Right renal cortex interstitium (tissue), 3 donors: ENCODE data around the gene THTPA. TPM values are rescaled to one million over a fixed set of nuclear protein-coding genes. Genes with fewer than 3 reads are reported as not detected.
"Not testable (repeated sequence)": the region's sequence is repeated elsewhere in the genome, so short reads cannot be mapped to it uniquely, and the experiment has no call there.

Experiments
- DNase-seq, 3 donors: peaks; one replicate each; pipeline ENCODE4 v3.0.0-alpha.2; 2013; ENCODE audit warnings: low read depth in 3 of 3, low spot score in 2 of 3
- polyA plus RNA-seq, 3 donors: library from polyadenylated mRNA; unstranded; fragments of 120-200 nt; gene quantifications; one replicate each; pipeline ENCODE4 v1.2.1, GENCODE V29; 2013; ENCODE audit not compliant: insufficient read length in 3 of 3

Gene THTPA
- polyA plus RNA-seq, 3 donors = 14.2 to 18.5 (median 17.4) TPM

DNA sequence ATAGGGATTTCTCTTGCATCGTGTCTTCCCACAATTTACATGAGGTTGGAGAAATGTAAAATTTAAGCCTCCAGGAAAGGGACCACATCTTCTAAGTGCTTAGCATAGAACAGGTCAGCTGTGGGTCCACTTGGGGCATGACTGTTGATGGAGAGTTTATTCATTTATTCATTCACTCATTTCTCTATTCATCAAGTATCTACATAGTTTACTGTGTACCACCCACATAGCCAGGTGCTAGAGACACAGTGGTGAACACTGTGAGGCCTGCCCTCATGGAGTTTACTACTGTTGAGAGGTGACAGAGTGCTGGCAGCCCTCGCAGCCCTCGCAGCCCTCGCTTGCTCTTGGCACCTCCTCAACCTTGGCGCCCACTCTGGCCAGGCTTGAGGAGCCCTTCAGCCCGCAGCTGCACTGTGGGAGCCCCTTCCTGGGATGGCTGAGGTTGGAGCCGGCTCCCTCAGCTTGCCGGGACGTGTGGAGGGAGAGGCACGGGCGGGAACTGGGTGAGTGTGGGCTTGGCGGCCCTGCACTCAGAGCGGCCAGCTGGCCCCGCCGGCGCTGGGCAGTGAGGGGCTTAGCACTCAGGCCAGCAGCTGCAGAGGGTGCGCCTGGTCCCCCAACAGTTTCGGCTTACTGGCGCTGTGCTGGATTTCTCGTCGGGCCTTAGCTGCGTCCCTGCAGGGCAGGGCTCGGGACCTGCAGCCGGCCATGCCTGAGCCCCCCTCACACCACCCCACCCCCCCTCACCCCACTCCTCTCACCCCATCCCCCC is 24.3 kb downstream of the THTPA start:
- DNase-seq = no peak

DNA sequence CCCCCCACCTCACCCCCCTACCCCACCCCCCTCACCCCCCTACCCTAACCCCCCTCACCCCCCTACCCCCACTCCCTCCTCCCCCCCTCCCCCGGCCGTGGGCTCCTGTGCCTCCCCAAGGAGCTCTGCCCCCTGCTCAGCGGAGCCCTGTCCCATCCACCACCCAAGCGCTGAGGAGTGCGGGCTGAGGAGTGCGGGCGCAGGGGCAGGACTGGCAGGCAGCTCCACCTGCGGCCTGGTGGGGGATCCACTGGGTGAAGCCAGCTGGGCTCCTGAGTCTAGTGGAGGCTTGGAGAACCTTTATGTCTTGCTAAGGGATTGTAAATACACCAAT is 24.8 kb downstream of the THTPA start:
- DNase-seq = no peak

DNA sequence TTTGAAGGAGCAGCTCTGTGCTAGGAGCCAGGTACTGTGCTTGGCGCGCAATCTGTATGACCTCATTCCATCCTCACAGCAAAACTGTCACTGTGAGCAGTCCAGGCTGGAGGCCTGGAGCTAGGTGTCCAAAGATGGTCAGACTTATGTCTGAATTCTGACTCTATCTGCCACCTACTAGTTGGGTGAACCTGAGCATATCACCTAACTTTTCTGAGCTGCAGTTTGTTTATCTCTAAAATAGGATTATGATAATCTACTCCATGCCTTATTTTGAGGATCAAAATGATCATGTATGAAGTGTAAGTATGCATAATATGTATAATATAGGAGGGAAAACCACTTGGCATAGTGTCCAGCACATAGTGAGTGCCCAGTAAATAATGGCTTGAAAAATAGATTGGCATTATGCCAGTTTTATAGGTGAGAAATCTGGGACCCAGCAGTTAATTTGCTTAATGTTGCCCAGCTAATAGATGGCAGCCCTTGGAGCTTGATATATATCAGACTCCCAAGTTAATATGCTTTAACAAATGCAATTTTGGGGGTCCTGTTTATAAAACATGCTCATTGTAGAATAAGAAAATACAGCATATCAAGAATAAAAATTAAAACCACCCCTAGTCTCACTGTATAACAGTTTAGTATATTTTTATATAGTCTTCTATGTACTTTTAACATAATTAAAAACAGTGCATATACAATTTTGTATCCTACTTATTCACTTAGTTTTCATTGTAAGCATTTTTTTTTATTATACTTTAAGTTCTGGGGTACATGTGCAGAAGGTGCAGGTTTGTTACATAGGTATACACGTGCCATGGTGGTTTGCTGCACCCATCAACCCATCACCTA is 27.1 kb downstream of the THTPA start:
- no peak for DNase-seq

DNA sequence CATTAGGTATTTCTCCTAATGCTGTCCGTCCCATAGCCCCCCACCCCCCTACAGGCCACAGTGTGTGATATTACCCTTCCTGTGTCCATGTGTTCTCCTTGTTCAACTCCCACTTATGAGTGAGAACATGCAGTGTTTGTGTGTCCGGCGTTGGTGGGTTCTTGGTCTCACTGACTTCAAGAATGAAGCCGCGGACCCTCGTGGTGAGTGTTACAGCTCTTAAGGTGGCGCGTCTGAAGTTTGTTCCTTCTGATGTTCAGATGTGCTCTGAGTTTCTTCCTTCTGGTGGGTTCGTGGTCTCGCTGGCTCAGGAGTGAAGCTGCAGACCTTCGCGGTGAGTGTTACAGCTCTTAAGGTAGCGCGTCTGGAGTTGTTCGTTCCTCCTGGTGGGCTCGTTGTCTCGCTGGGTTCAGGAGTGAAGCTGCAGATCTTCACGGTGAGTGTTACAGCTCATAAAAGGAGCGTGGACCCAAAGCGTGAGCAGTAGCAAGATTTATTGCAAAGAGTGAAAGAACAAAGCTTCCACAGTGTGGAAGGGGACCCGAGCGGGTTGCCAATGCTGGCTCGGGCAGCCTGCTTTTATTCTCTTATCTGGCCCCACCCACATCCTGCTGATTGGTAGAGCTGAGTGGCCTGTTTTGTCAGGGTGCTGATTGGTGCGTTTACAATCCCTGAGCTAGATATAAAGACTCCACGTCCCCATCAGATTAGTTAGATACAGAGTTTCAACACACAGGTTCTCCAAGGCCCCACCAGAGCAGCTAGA is 27.9 kb downstream of the THTPA start:
- DNase-seq = not testable (repeated sequence)

DNA sequence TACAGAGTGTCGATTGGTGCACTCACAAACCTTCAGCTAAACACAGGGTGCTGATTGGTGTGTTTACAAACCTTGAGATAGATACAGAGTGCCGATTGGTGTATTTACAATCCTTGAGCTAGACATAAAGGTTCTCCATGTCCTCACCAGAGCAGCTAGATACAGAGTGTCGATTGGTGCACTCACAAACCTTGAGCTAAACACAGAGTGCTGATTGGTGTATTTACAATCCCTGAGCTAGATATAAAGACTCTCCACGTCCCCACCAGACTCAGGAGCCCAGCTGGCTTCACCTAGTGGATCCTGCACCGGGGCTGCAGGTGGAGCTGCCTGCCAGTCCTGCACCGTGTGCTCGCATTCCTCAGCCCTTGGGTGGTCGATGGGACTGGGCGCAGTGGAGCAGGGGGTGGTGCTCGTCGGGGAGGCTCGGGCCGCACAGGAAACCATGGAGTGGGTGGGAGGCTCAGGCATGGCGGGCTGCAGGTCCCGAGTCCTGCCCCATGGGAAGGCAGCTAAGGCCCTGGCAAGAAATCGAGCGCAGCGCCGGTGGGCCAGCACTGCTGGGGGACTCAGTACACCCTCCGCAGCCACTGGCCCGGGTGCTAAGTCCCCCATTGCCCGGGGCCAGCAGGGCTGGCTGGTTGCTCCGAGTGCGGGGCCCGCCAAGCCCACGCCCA is 28.6 kb downstream of the THTPA start:
- not testable (repeated sequence) for DNase-seq

DNA sequence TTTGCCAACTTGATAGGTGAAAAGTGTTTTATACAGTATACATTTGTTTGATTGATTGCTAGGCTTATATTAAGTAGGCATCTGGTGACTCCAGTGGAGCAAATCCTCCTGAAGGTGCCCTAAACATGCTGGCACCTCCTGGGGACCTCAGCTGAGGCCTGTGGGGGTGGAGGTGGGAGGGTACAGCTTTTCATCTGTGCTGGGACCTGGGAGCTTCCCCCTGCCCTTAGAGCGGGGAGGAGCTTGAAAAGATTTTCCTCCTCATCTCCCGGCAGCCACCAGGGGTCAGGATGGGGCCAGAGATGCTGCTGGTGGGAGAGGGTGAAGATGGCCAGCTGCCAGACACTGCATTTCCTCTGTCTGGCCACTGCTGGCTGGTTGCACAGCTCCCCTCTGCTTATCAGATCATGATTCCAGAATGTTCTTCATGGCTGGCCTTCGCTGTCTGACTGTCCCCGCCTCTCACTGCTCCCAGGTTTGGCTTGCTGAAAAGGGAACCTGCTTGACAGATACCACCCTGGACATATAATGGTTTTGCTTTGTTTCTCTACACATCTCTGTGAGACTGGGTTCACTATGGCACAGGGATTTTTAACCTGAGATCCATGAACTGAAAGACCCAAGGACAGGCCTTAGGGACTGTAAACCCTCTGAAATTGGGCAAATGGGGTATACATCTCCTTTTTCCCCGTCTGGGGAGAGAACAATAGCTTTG is 33.0 kb downstream of the THTPA start:
- DNase-seq = peak in 2 of 3 donors; percentile 74 to 78

DNA sequence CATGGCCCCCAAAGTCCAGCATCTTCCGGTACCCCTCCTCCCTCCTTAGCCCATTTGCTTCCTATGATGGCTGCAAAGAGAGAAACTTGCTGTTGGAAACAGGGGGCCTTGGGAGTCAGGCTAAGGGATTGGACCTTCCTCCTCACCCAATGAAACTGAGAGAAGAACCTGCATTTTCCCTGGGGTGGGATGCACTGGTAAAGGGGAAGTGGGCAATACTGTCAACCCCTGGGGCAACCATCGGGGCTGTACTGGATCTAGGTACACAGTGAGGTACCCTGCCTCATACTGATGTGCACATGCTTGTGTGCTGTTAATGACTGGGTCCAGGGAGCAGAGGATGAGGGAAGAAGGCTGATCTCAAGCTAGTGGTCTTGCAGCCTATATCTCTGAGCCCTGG is 33.5 kb downstream of the THTPA start:
- DNase-seq = no peak

DNA sequence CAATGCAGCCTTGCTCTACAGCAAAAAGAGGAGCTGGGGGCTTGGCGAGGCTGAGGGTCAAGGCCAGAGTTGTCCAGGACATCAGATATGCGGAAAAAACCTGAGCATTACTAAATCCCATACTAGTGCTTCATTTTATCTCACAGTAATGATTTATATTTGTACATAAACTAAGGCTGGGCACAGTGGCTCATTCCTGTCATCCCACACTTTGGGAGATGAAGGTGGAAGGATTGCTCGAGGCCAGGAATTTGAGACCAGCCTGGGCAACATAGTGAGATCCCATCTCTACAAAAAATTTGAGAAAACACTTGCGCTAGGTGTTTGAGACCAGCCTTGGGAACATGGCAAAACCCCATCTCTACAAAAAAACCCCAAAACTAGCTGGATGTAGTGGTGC is 34.1 kb downstream of the THTPA start:
- DNase-seq = no peak

DNA sequence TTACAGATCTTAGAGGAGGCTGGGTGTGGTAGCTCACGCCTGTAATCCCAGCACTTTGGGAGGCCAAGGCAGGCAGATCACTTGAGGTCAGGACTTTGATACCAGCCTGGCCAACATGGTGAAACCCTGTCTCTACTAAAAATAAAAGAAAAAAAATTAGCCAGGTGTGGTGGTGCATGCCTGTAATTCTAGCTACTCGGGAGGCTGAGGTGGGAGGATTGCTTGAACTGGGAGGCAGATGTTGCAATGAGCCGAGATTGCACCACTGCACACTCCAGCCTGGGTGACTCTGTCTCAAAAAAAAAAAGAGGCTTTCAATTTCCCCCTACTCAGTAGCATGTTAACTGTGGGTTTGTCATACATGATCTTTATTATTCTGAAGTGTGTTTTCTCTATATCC is 38.1 kb downstream of the THTPA start:
- DNase-seq = not testable (repeated sequence)

DNA sequence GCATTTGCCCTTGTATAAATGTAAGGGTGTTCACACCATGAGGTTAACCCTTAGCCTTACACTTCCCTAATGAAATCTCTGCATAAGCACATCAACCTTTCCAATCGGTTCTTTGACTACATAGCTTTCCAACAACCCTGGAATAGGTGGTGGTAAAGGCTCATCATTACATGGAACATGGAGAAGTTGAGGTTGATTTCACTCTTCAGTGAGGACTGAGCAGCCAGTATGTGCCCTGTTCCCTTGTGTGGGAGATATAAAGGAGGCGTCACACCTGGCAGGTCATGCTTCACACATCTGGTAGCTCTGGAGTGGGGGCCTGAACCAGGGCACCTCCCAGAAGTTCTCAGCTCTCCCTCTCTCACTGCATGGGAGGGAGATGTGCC is 44.2 kb downstream of the THTPA start:
- no peak for DNase-seq

DNA sequence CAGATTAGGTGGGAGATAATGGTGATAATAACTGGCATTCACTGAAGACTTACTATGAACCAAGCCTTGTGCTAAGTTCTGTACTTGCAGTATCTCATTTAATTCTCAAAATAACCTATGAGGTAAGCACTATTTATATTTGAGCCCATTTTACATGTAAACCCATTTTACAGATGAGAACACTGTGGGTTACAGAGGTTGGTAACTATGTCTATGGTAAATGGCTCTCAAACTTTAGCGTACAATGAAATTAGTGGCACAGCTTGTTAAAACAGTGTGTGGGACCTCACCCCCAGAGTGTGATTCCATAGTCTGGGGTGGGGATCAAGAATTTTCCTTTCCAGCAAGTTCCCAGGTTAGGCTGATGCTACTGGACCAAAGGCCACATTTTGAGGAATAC is 44.7 kb downstream of the THTPA start:
- no peak for DNase-seq

DNA sequence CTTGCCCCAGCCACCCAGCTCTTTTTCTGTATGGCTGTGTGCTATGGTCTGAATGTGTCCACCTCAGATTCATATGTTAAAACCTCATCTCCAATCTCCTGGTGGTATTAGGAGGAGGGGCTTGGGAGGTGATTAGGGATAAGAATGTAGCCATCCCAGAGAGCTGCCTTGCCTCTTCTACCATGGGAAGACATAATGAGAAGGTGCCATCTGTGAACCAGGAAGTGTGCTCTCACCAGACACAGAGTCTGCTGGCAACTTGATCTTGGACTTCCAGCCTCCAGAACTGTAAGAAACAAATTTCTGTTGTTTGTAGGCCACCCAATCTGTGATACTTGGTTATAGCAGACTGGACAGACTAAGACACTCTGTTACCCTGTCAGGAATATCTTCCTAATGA is 45.4 kb downstream of the THTPA start:
- no peak for DNase-seq

DNA sequence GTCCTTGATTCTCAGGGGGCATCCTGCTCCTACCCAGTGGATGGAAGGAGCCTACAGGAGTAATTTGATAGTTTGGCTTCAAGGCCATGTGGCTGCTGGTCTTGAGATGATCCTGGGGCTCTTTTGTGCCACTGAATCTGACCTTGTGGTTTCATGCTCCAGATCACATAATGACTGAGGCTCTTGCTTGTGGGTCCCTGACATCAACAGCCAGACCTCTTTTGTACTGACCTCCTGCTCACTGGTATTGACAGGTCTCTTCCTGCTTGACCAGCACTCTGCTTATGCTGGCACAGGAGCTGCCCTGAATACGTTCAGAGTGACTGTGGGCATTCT is 45.7 kb downstream of the THTPA start:
- no peak for DNase-seq

DNA sequence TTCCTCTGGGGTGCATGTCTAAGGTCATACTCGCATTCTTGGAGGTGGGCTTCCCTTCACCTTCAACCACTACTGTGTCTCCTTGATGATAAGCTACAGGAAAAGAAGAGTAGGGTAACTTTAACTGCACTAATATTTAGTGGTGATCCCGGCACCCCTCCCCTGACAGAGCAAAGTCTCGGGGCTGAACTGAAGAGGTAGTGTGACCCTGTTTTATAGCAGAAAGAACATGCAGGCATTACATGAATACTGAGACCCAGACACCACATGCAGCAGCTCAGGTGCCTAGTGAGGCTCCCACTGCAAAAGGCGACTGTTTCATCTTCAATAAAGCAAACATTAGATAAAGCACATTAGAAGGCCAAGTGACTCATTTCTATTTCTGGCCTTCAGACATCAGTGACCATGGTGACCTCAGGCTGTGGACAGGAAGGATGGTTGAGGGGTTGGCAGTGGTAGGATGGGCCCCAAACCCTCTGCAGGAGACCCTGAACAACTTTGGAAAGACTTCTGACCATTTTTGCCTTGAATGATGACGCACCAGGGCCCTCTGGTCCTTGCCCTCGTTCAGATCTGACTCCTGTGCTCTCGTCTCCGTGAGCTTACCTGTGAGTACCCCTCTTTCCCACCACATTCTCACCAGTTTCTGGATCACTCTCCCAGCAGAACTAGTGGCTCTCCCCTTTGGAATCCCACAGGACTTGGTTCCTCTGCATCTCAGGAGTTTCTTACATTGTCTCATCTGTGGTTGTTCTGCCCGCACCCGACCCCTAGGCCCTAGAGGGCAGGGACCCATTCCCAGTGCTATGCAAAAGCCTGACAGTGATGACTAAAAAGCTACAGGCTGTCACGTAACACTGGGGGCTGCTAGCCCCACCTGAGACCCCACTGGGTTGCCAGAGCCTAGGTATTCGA is 46.4 kb downstream of the THTPA start:
- no peak for DNase-seq

DNA sequence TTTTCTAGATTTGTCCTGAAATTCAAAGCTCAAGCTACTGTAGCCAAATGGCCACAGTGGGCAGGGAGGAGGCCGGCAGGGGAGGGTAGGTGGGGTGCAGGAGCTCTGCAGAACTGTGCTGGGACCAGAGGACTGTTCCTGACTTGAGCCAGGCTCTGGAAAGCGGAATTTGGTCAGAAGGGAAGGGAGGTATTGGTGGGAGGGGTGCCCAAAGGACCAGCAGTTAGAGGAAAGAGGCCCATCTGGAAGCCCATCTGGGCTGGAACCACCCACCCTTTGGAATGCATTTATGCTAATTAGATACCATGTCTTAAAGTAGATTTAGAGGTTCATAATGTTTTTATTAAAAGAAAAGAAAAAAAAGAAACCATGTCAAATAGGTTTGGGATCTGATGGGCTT is 47.0 kb downstream of the THTPA start:
- DNase-seq = no peak

DNA sequence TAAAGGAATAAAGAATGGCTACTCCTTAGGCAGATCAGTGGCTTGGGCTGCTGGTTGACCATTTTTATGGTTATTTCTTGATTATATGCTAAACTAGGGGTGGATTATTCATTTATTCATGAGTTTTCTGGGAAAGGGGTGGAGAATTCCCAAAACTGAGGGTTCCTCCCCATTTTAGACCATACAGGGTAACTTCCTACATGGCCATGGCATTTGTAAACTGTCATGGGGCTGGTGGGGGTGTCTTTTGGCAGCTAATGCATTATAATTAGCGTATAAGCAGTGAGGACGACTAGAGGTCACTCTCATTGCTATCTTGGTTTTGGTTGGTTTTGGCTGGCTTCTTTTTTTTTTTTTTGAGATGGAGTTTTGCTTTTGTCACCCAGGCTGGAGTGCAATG is 48.1 kb downstream of the THTPA start:
- no peak for DNase-seq

DNA sequence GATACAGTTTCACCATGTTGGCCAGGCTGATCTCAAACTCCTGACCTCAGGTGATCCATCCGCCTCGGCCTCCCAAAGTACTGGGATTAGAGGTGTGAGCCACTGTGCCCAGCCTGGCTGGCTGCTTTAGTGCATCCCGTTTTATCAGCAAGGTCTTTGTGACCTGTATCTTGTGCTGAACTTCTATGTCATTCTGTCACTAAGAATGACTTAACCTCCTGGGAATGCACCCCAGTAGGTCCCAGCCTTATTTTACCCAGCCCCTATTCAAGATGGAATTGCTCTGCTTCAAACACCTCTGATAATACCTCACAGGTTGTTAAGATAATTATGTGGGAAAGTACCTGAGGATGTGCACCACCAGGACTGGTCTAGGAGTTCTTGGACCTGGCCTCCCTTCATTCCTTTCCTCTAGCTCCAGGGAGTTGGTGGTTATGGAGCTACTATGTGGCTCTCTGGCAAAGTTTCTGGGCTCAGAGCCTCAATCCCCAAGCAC is 48.7 kb downstream of the THTPA start:
- DNase-seq = no peak

DNA sequence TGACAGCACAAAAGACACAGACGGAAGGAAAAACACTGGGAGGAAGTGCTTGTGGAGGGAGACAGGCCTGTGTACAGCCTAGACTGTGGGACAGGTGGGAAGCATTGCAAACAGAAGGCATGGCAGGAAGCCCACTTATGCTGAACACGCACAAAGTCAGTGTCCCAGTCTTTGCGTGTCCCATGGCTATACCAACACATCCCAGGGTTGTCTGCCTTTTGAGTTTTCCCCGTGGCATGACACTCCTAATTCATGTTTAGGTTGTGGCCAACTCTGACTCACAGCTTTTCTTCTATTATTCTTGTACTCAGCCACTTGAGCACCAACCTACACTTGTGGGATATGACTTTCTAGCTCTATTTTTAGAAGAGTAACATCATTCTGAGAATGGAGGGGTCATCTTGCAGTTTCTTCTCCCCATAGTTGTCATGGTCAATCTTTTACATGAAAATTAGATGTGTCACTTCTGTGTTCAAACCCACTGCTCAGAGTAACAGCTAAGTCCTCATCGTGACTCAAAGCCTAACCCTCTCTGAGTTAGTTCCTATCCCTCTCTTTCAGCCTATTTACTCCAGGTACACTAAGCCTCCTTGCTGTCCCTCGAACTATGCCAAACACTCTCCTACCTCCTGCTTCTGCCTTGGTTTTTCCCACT is 50.0 kb downstream of the THTPA start:
- no peak for DNase-seq

DNA sequence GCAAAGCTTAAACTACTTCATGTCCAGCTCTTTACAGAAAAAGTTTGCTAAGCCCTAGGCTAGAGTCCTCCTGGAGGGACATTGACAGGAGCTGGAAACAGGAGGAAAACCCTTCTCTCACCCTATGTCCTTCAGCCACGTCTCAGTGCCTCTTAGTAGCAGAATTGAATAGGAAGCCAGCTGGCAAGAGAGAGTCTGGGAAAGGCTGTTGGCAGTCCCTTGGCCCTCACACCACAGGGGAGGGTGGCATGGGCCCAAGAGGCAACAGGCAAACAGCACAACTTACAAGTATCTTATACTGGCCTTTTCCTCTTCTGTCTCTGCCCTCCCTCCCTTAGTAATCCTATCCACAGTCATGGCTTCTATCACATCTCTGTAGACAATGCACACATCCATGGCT is 52.4 kb downstream of the THTPA start:
- no peak for DNase-seq
